Stimulated activated CD4-positive, alpha-beta T cell treated with anti-CD3 and anti-CD28 coated beads, Interleukin-4, amount 100 ng/mL, for 4 hours (primary cell): ENCODE results near the gene ZNF330.
"Not testable (repeated sequence)": the region's sequence is repeated elsewhere in the genome, so short reads cannot be mapped to it uniquely, and the experiment has no call there.

Experiments used
- DNase-seq, 2 experiments: peaks; one replicate each; pipeline ENCODE4 v3.0.0-alpha.2; 2020

The ZNF330 gene

DNA sequence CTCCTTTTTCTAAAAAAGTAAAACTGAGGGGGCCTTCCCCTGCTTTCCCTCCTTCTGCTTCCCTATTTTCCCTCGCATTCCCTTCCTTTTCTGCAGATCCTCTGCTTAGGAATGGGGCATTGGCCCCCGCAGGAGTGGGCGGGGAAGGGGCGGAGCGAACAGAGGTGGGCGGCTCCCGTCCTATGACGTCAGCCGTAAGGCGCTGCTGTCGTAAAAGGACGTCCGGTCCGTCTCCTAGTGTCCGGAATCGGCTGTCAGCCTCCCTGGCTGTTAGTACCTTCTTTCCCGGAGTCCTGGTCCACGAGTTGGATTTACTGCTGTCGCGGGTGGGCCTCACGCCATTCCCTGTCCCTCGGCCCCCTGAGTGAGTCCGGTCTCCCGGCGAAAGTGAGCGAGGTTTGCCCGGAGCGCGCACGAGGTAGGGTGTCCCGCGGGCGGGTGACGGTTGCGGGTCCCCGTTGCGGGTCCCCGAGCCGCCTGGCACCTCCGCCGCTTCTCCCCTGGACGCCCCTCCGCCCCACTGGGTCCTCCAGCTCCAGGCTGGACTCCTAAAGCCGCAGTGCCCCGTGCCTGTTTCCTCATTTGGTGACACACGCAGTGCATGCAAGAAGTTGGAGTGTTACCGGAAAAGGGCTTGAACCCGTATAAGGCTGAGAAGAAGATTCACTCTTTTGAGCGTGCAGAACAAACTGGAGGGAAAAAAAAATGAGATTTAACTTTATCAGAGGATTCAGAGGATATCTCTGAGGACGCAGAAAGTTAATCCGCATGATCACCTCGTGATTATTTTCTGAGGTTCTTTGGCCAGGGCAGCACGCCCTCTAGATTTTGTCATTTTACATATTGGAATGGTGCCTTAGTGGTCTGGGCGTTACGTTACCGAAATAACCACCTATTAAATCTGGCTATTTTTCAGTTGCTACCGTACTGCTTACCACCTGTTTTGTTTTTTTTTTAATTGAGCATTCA is at the start of gene ZNF330:
TSS of gene ZNF330 (plus strand) at position 205 of the 969 bp plus-strand sequence. CDS start 1,477 bp downstream, outside the sequence.
- peak; percentile 81 to 93 for DNase-seq

GRCh38 chr4:141174457-141174856 is 46.2 kb upstream of the ZNF330 start:
- DNase-seq: no peak

- DNase-seq: no peak
These were observed 43.5 kb upstream of the ZNF330 start for GRCh38 chr4:141177171-141177570.

DNA sequence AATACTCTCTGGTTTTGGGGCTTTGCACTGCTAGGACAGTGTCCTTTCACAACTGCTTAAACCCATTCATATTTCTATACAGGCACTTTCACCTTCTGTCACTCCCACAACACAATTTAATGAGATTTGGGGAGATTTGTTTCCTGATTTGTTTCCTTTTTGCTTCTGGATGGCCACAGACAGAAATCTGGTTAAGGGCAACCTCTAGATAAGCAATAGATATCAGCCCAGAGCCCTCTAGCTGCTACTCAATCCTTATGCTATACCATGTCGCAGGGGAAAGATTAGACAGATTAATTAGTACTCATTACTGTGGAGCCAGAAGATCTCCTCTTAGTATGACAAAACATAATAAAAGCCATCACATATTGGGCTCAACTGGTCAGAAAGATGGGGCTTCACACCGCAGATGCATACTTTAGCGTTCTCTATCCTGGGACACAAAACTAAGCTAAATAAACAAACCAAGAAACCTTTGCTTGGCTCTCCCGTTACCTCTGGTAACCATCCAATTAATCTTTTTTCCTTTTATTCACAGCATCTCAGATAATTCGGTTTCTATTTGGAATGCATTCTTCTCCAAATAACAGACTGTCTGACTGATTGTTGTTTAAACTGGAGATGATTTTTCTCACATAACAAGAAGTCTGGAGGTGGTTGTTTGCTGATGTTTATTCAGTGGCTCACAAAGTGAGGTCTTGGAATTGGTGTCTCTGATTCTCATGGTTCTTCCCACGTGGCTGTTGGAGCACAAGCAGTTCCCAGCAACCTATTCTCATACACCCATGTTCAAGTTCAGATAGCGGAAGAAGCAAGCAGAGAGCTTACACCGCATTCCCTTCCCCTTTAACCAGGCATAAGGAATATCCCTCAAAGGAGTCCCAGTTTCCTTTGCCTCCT is 41.0 kb upstream of the ZNF330 start:
- DNase-seq: no peak

DNA sequence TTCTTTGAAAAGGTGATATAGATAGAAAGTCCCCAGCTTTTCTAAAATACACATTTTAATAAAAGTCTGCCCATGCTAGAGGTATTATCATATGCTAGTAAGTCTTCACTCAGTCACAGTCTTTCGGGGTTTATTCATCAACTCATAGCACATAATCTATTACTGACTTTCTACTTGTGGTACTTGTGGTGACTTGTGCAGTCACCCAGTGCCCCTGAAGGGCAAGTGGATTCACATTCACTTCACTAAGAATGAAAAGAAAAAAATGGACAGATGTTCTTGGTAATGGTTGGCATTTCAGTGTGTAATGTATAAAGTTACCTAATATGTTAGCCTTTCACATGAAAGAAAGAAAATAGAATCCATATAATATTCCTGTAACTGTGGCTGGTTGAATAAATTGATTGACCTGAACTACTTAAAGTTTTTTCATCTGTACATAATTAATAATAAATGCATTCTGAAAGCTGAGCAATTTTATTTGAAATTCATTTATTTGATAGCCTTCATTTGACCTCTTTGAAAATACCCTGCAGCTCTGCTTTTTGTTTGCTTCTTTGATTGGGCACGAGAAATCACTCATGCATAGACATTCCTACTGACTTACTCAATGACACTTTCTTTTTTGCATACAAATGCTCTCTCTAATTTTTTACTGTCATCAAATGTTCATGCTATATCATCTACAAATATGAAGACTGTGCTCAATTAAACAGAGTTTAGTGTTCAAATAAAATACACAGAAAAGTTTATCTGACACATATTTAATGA is 39.5 kb upstream of the ZNF330 start:
- DNase-seq: no peak

DNA sequence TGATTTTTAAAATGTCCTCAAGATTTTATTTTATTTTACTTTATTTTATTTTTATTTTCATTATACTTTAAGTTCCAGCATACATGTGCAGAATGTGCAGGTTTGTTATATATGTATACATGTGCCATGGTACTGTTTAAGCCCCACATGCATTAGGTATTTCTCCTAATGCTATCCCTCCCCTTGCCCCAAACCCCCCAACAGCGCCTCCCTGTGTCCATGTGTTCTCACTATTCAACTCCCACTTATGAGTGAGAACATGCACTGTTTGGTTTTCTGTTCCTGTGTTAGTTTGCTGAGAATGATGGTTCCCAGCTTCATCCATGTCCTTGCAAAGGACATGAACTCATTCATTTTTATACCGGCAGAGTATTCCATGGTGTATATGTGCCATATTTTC is 37.2 kb upstream of the ZNF330 start:
- not testable (repeated sequence) for DNase-seq

- no peak for DNase-seq
These were observed 28.1 kb upstream of the ZNF330 start for GRCh38 chr4:141192564-141192963.

GRCh38 chr4:141193516-141194034 is 27.1 kb upstream of the ZNF330 start:
- DNase-seq: no peak

DNA sequence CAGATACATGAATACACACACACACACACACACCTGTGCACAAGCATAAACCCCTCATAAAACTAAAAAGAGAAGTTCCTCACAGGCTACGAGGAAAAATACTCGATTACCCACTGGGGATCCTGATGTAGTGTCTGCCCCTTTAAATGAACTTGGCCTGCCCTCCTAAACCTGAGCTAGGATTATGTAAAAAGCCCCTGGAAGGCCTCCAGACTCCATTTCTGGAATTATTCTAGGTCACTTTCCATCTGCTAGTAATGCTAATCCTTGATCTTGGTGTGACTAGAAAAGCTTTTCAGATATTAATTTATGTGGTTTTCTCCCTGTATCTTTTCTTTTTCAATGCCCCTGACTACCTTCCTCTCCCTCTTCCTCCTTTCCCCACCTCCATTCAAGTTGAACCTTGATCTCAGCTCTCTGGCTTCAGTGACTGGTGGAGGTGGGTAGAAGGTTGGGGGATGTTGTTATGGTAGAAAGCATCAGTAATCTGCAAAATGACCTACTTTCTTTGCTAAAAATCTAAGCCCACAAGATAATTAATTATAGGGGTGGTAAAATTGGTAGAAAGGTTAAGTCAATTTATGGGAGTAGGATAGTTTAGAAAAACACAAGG is 25.5 kb upstream of the ZNF330 start:
- no peak for DNase-seq

DNA sequence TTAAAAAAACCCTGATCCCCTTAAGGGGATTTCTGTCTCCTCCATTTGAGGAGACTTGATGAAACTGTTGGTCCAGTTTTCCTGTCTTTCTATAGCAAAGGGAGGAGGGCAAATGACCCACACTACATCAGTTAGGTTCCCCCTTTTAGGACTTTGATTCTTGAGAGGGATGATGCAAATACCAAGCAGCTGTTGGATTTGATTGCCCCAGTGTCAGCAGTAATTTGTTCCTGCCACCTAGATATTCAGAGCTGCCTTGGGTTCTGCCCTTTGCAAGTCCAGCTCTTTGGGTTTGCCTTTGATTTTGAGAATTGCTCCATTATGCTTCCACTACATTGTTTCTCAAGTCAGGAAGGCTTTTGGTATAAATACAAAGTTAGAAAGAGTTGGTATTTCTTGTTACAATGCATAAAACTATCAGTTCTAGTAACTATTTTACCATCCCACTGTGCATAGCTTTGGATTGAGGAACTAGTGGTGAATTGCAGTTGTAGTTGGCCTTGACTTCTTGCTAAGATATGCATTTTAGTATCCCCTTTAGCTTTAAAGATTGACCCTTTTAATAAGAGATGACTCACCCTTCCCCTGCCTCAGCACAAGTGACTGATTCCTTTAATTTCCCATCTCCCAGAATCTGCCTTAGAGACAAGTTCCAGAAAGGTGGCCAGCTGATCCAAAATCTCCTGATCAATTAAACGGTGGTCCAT is 24.3 kb upstream of the ZNF330 start:
- DNase-seq: no peak

DNA sequence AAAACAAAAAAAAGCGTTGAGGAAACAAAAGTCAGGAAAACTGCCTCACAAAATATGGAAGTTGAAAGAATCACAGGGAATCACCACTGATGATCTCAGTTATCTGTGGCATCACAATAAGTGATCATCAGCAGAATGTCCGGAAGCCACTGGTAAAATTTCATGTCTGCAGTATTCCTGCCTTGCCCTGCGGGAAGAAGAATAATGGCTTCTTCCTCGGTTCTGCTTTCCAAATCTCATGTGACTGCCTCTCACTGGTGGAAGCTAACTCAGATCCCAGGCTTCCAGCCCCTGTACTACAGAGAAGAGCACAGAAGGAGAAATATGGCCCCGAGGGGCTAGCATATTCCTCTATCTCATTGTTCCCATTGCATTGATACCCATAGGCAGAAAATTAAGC is 12.7 kb upstream of the ZNF330 start:
- no peak for DNase-seq

DNA sequence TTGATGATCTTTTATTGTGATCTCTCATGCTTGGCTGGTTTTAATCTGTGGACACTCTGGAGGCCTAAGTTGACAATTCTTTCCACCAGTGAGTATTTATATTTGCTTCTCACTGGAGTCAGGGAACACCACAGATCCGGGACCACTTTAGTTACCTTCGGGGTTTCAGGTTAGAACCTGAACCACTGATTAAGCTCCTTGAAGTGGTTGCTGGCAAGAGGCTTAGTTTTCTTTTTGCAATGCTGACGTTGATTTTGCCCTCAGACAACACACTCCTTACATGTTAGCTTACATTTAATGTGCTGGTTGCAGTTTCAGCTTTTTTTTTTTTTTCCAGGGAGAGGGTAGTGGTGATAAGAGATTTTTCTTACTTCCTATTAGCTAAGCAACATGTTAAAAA is 10.5 kb upstream of the ZNF330 start:
- DNase-seq: no peak

DNA sequence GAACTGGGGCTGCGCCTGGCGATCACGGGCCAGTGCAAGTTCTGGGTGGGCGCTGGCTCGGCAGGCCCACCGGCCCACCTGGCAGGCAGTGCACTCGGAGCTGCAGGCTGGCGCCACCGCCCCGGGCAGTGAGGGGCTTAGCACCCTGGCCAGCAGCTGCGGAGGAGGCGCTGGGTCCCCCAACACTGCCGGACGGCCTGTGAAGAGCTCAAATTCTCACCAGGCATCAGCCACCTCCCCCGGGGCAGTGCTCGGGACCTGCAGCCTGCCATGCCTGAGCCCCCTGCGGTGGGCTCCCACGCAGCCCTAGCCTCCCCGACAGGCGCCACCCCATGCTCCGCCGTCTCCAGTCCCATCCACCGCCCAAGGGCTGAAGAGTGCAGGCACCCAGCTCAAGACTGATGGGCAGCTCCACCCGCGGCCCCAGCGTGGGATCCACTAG is 7.1 kb upstream of the ZNF330 start:
- no peak for DNase-seq

GRCh38 chr4:141215030-141215429 is 5.7 kb upstream of the ZNF330 start:
- no peak for DNase-seq

DNA sequence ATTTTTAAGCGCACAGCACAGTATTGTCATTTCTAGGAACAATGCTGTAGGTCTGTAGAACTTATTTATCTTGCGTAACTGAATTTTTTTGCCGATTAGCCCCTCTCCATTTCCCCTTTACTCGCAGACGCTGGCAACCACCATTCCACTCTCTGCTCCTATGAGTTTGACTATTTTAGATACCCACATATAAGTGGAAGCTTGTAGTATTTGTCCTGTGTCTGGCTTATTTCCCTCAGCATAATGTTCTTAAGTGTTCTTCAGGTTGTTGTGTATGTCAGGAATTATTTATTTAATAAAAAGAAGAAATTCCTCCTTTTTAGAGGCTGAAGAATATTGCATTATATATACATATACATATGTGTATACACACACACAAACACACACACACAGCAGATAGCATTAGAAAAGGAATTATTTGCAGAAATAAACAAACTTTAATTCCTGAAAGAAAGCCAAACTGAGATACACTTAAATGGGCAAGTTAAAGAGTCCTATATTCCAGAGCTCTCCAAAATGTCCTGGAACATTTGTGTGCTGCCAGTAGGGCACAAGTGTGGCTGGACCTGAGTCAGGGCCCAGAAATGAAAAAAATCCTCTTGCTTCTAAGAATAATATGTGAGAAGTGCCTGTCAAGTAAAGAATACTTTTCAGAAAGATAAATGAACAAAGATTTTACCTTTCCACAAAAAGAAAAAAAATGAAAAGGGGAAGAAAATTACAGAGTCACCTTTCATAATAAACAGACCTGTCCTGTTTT is 4.5 kb upstream of the ZNF330 start:
- DNase-seq: no peak

DNA sequence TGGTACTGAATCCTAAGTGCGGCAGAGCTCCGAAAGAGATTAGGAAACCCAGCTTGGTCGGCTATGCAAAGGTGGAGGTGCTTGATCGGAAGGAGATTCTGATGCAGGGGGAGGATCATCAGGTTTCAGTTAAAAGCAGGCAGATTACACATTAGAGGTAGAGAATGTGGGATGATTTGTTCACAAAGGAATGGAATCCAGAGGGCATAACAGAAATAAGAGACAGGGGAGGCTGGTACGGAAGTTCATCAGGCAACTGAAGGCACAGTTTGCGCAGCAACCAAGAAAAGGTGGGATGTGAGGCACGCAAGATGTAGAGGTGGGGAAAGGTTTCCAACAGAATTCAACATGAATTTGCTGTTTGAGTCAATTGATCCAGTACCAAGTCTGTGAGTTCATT is 424 bp upstream of the ZNF330 start:
- DNase-seq: no peak

DNA sequence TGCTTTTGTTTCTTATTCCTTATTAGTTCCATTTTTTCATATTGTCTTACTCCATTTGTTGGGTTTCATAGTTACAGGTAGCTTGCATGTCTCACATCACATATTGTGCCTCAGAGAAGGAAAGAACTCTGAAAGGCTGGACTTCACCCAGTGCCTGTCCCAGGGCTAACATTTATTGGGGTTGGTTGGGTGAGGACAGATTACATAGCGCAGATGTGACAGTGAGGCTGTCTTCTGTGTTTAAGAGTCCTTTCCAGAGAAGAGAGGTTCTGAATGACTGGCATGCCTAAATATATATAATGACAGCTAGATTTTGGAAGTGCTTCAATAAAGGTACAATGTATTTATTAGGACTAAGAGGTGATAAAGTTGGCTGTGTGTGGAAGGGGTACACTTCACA is 2.7 kb downstream of the ZNF330 start:
- DNase-seq: no peak

DNA sequence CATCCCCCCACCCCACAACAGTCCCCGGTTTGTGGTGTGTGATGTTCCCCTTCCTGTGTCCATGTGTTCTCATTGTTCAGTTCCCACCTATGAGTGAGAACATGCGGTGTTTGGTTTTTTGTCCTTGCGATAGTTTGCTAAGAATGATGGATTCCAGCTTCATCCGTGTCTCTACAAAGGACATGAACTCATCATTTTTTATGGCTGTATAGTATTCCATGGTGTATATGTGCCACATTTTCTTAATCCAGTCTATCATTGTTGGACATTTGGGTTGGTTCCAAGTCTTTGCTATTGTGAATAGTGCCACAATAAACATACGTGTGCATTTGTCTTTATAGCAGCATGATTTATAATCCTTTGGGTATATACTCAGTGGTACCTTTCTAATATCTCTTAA is 6.6 kb downstream of the ZNF330 start:
- not testable (repeated sequence) for DNase-seq

- no peak for DNase-seq
These were observed 8.9 kb downstream of the ZNF330 start for GRCh38 chr4:141229408-141230101.

DNA sequence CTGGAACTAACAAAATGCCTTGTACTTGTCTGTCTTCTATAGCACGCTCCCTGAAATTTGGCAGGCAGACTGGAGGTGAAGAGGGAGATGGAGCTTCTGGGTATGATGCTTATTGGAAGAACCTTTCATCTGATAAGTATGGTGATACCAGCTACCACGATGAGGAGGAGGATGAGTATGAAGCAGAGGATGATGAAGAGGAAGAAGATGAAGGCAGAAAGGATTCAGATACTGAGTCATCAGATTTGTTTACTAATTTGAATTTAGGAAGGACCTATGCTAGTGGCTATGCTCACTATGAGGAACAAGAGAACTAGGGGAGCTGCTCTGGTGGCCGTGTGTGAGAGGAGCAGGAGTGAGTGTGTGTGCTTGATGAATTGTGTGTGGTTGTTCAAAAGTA is 13.0 kb downstream of the ZNF330 start:
- no peak for DNase-seq
